ENCODE measurements around the gene B4GALNT3.

DNA sequence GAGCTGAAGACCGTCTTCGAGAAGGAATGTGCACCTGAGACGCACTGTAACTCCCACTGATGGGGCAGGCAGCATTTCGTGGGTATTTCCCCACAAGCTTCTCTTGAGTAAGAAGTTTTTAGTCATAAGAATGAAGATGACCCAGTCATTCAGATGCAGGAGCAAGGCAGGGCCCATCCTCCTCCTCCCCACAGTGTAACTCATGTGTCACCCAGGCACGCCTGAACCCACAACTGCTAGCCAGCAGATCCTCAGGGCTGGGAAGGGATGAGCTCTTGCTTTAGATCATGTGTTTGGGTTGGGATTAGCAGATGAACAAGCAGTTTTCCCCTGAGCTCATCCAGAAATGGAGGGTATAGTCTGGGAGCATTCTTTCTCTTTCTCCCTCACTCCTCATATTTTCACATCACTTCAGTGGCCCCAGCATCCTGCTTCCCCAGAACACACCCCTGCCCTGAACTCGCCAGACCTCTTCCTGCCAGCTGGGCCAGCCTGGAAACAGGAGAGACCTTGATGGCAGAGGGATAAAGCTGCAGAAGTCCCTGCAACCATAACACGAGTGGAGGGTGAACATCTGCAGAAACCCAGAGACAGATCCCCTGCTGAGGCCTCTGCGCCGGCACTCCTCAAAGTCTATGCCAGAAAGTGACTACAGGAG lies 73.3 kb downstream of the B4GALNT3 start:
- TF ChIP-seq, protein P1, sequence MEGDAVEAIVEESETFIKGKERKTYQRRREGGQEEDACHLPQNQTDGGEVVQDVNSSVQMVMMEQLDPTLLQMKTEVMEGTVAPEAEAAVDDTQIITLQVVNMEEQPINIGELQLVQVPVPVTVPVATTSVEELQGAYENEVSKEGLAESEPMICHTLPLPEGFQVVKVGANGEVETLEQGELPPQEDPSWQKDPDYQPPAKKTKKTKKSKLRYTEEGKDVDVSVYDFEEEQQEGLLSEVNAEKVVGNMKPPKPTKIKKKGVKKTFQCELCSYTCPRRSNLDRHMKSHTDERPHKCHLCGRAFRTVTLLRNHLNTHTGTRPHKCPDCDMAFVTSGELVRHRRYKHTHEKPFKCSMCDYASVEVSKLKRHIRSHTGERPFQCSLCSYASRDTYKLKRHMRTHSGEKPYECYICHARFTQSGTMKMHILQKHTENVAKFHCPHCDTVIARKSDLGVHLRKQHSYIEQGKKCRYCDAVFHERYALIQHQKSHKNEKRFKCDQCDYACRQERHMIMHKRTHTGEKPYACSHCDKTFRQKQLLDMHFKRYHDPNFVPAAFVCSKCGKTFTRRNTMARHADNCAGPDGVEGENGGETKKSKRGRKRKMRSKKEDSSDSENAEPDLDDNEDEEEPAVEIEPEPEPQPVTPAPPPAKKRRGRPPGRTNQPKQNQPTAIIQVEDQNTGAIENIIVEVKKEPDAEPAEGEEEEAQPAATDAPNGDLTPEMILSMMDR (IDR thresholded peaks at IDR 0.05; ENCODE audit: poor library complexity) = no peak
- TF ChIP-seq EZH2phosphoT487 (IDR thresholded peaks at IDR 0.05; ENCODE audit: low read depth, severe bottlenecking, unreplicated experiment) = no peak

Measured in hepatocyte (in vitro differentiated cells).